Measurements from ENCODE around the gene CPSF4. TPM values are rescaled to one million over a fixed set of nuclear protein-coding genes. Genes with fewer than 3 reads are reported as not detected.
"Not testable (repeated sequence)": the region's sequence is repeated elsewhere in the genome, so short reads cannot be mapped to it uniquely, and the experiment has no call there.

Gene CPSF4
- total RNA-seq, 4 donors from 2014 or later: 21.4 to 40.4 (median 26.1) TPM

GRCh38 chr7:99498546-99498944 lies 59.8 kb downstream of the CPSF4 start:
- Histone ChIP-seq H3K4me1 (peaks cover 24 to 32% of the 10 kb centered on the region in 2 donors), H3K27me3 (no peaks in the 10 kb centered on the region), H3K4me3 (peak overlapping the region; percentile 77 to 97 (median 94)), H3K9me3 (peaks cover 2 to 14% (median 4%) of the 10 kb centered on the region in 3 donors), H3K36me3 (peaks cover 9 to 43% of the 10 kb centered on the region in 2 donors), H3K27ac (peak overlapping the region; percentile 90 to 97 (median 92))
- DNase-seq (no peak), ATAC-seq (no peak)
- in situ Hi-C loops (cut with MboI; ENCODE audit: low sequenced_read_pairs in 4 of 4) (no loop called here), intact Hi-C loops (cut with DNase I; ENCODE audit: low total_unique reads) (no loop called here)
- TF ChIP-seq CTCF (IDR thresholded peaks at IDR 0.05 in 4 of 5, conservative IDR thresholded peaks at IDR 0.05 in 1 of 5) (no peak), POLR2A (IDR thresholded peaks at IDR 0.05) (no peak)

- no peak for DNase-seq
- peak overlapping the region; percentile 77 to 97 (median 94) for H3K4me3 ChIP-seq
- no peak for ATAC-seq
- in situ Hi-C loops (cut with MboI; ENCODE audit: low sequenced_read_pairs in 4 of 4) (no loop called here), intact Hi-C loops (cut with DNase I; ENCODE audit: low total_unique reads) (no loop called here)
- H3K36me3 ChIP-seq: peaks cover 2 to 35% of the 10 kb centered on the region in 2 donors
- TF ChIP-seq POLR2A (IDR thresholded peaks at IDR 0.05) (no peak), CTCF (IDR thresholded peaks at IDR 0.05 in 4 of 5, conservative IDR thresholded peaks at IDR 0.05 in 1 of 5) (no peak)
- H3K27ac ChIP-seq: peak overlapping the region; percentile 90 to 97 (median 92)
- no peaks in the 10 kb centered on the region for H3K27me3 ChIP-seq
- peaks cover 24 to 35% of the 10 kb centered on the region in 2 donors for H3K4me1 ChIP-seq
- peaks cover 0 to 6% (median 0%) of the 10 kb centered on the region in 3 donors for H3K9me3 ChIP-seq
These were observed 60.6 kb downstream of the CPSF4 start for GRCh38 chr7:99499371-99499720.

- ATAC-seq: peak; percentile 52 to 61
- in situ Hi-C loops (cut with MboI; ENCODE audit: low sequenced_read_pairs in 4 of 4) (loop anchor here in 2 of 4 donors (5.0 to 10.0 kb wide), 2 partner anchors 52 to 55 kb away; partner anchors contain the start of genes FAM200A (in 2 of the 2) and ZNF655 (in 1 of the 2)), intact Hi-C loops (cut with DNase I; ENCODE audit: low total_unique reads) (loop anchor here (5.0 kb wide), 1 partner anchor 173 kb away; the partner anchor contains the start of gene ARPC1A)
- DNase-seq: peak; percentile 83 to 87
- Histone ChIP-seq H3K4me3 (peak within 1 kb of the TSS; percentile 77 to 97 (median 94)), H3K9me3 (no peaks in the 10 kb centered on the region), H3K27me3 (no peaks in the 10 kb centered on the region), H3K36me3 (peaks cover 2 to 28% of the 10 kb centered on the region in 2 donors), H3K27ac (peak within 1 kb of the TSS; percentile 90 to 97 (median 92)), H3K4me1 (peaks cover 24 to 35% of the 10 kb centered on the region in 2 donors)
- TF ChIP-seq POLR2A (IDR thresholded peaks at IDR 0.05): peak; percentile 75 to 77
- TF ChIP-seq CTCF (IDR thresholded peaks at IDR 0.05 in 4 of 5, conservative IDR thresholded peaks at IDR 0.05 in 1 of 5): no peak
These were observed 61.2 kb downstream of the CPSF4 start, which contains the start of gene ZNF394 for GRCh38 chr7:99499721-99500636. ZNF394 (minus strand) TSS chr7:99500281; CDS start chr7:99500093, 188 bp downstream.

- Histone ChIP-seq H3K9me3 (no peaks in the 10 kb centered on the region), H3K36me3 (peaks cover 2 to 22% of the 10 kb centered on the region in 2 donors), H3K4me3 (peak overlapping the region; percentile 77 to 97 (median 94)), H3K4me1 (peaks cover 27 to 39% of the 10 kb centered on the region in 2 donors), H3K27ac (peak overlapping the region; percentile 90 to 97 (median 92)), H3K27me3 (no peaks in the 10 kb centered on the region)
- in situ Hi-C loops (cut with MboI; ENCODE audit: low sequenced_read_pairs in 4 of 4): loop anchor here in 2 of 4 donors (5.0 to 10.0 kb wide), 2 partner anchors 52 to 54 kb away; partner anchors contain the start of genes FAM200A (in 2 of the 2) and ZNF655 (in 1 of the 2)
- intact Hi-C loops (cut with DNase I; ENCODE audit: low total_unique reads): loop anchor here (5.0 kb wide), 1 partner anchor 173 kb away; the partner anchor contains the start of gene ARPC1A
- ATAC-seq: no peak
- TF ChIP-seq CTCF (IDR thresholded peaks at IDR 0.05 in 4 of 5, conservative IDR thresholded peaks at IDR 0.05 in 1 of 5) (no peak), POLR2A (IDR thresholded peaks at IDR 0.05) (no peak)
- no peak for DNase-seq
These were observed 61.9 kb downstream of the CPSF4 start for GRCh38 chr7:99500637-99501009.

GRCh38 chr7:99501236-99501635 lies 62.5 kb downstream of the CPSF4 start:
- peaks cover 2 to 16% of the 10 kb centered on the region in 2 donors for H3K36me3 ChIP-seq
- not testable (repeated sequence) for H3K4me3 ChIP-seq, H3K9me3 ChIP-seq, H3K27me3 ChIP-seq, DNase-seq, ATAC-seq
- peak overlapping the region in 1 of 4 donors; percentile 90 for H3K27ac ChIP-seq
- peaks cover 33 to 45% of the 10 kb centered on the region in 2 donors for H3K4me1 ChIP-seq
- in situ Hi-C loops (cut with MboI; ENCODE audit: low sequenced_read_pairs in 4 of 4): loop anchor here in 2 of 4 donors (5.0 to 10.0 kb wide), 2 partner anchors 51 to 54 kb away; partner anchors contain the start of genes FAM200A (in 2 of the 2) and ZNF655 (in 1 of the 2)
- intact Hi-C loops (cut with DNase I; ENCODE audit: low total_unique reads): loop anchor here (5.0 kb wide), 1 partner anchor 174 kb away; the partner anchor contains the start of gene ARPC1A

All from gastrocnemius medialis (tissue), 4 donors.